ENCODE results near the gene AIG1.
"Not testable (repeated sequence)": the region's sequence is repeated elsewhere in the genome, so short reads cannot be mapped to it uniquely, and the experiment has no call there.

The AIG1 gene

DNA sequence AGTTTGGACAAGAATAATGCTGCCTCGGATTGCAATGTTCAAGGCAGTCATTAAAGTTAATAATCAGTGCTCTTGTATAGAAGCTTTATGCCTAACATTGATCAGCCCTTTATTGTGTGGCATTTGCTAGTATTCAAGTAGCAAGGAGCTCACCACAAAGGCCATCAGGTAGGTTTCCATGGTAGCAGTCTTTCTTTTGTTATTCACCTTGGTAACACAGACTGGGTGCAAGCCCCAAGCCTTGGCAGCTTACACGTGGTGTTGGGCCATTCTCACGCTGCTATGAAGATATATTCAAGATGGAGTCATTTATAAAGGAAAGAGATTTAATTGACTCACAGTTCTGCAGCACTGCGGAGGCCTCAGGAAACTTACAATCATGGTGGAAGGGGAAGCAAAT, 240.5 kb downstream of the AIG1 start:
- no peak overlapping the region for H3K27ac ChIP-seq
- no peak for DNase-seq (ENCODE audit: low spot score)
- no peak overlapping the region for H3K4me3 ChIP-seq
- TF ChIP-seq, protein P1, sequence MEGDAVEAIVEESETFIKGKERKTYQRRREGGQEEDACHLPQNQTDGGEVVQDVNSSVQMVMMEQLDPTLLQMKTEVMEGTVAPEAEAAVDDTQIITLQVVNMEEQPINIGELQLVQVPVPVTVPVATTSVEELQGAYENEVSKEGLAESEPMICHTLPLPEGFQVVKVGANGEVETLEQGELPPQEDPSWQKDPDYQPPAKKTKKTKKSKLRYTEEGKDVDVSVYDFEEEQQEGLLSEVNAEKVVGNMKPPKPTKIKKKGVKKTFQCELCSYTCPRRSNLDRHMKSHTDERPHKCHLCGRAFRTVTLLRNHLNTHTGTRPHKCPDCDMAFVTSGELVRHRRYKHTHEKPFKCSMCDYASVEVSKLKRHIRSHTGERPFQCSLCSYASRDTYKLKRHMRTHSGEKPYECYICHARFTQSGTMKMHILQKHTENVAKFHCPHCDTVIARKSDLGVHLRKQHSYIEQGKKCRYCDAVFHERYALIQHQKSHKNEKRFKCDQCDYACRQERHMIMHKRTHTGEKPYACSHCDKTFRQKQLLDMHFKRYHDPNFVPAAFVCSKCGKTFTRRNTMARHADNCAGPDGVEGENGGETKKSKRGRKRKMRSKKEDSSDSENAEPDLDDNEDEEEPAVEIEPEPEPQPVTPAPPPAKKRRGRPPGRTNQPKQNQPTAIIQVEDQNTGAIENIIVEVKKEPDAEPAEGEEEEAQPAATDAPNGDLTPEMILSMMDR (IDR thresholded peaks at IDR 0.05), result no peak

DNA sequence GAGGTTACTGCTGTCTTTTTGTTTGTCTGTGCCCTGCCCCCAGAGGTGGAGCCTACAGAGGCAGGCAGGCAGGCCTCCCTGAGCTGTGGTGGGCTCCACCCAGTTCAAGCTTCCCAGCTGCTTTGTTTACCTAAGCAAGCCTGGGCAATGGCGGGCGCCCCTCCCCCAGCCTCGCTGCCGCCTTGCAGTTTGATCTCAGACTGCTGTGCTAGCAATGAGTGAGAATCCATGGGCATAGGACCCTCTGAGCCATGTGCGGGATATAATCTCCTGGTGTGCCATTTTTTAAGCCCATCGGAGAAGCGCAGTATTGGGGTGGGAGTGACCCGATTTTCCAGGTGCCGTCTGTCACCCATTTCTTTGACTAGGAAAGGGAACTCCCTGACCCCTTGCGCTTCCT, 247.1 kb downstream of the AIG1 start:
- DNase-seq (ENCODE audit: low spot score); H3K4me3 ChIP-seq; H3K27ac ChIP-seq: not testable (repeated sequence)

DNA sequence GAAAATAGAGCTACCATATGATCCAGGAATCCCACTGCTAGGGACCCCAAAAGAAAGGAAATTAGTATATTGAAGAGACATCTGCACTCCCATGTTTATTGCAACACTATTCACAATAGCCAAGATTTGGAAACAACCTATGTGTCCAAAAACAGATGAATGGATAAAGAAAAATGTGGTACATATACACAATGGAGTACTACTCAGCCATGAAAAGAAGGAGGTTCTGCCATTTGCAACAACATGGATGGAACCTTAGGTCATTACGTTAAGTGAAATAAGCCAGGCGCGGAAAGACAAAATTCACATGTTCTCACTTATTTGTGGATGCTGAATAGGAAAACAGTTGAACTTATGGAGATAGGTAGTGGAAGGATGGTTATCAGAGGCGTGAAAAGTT, 252.5 kb downstream of the AIG1 start:
- TF ChIP-seq, protein P1 (IDR thresholded peaks at IDR 0.05), result no peak
- H3K27ac ChIP-seq, result no peak overlapping the region
- DNase-seq (ENCODE audit: low spot score), result no peak
- H3K4me3 ChIP-seq, result no peak overlapping the region

DNA sequence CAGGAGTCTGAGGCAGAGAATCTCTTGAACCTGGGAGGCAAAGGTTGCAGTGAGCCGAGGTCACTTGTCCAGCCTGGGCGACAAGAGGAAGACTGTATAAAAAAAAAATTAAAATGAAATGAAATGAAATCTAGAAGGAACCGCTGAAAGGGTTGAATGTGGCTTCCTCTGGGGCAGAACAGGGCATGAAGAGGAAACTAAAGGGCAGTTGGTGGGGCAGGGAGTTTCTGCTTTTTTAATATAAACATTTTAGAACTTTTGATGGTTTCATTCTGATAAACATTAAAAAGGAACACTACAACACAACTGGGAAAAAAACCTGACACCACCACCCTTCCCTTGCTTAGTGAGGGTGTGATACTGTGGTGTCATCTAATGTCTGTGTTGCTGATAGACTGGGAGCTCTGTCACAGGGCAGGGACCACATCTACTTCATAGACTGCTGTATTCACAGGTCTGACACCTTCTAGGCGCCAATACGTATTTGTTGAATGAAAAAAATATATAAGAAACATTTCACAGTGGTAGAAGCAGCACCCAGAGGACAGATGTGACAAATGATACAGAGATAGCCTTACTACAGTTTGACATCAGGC, 260.9 kb downstream of the AIG1 start:
- Histone ChIP-seq H3K4me3 (no peak overlapping the region), H3K27ac (no peak overlapping the region)
- TF ChIP-seq, protein P1 (IDR thresholded peaks at IDR 0.05), result no peak

DNA sequence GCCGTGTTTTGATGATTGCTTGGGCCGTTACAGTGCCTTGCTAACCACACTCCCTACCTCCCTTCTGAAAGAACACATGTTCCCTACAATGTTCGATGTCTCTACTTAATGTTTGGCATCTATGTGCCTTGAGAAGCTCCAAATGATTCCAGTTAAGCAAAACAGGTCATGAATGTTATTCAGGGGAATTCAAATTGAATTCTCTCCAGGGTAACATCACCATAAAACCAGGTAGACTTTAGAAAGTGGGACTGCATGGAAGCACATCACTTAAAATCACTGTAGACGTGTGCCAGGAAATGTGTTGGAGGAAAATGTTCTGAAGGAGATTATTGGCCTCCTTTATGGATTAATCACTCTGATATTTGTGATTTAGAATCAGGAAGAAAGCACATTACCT, 261.7 kb downstream of the AIG1 start:
- no peak overlapping the region for H3K27ac ChIP-seq
- no peak overlapping the region for H3K4me3 ChIP-seq
- DNase-seq (ENCODE audit: low spot score), result no peak
- TF ChIP-seq, protein P1 (IDR thresholded peaks at IDR 0.05), result no peak

More for the DNA sequence above, 260.9 kb downstream of the AIG1 start:
- no peak for DNase-seq (ENCODE audit: low spot score)

DNA sequence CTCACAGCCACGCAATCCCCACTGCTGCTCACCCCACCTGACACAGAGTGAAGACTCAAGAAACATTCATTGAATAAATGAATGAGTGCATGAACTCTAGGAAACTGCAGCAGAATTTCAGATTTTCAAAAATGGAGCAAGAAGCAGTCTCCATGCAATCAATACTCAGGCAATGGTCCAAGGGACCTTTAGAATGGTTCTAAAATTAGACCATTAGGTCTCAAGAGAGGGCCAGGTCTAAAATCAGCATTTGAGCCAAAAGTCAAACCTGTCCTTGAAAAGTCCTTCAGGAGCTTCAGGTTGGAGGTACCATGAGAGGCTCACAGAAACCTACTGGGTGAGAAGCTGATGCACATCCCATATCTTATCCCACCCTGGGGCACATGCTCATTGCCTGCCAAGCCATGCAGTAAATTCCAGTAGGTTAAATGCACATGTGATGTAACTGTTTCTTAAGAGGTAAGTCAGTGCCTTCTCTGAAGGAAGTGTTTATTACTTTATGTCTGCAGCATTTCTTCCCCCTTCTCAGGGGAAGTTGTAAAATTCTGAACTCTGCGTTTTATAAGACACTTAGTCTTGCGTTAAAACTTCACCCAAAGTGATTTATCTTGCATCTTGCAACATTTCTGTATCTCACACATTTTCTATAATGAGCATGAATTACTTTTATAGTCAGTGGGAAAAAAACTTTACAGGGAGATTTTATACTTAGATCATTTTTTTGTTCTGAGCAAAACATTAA, 263.2 kb downstream of the AIG1 start:
- Histone ChIP-seq H3K27ac (no peak overlapping the region), H3K4me3 (no peak overlapping the region)
- TF ChIP-seq, protein P1 (IDR thresholded peaks at IDR 0.05), result no peak
- DNase-seq (ENCODE audit: low spot score), result no peak

DNA sequence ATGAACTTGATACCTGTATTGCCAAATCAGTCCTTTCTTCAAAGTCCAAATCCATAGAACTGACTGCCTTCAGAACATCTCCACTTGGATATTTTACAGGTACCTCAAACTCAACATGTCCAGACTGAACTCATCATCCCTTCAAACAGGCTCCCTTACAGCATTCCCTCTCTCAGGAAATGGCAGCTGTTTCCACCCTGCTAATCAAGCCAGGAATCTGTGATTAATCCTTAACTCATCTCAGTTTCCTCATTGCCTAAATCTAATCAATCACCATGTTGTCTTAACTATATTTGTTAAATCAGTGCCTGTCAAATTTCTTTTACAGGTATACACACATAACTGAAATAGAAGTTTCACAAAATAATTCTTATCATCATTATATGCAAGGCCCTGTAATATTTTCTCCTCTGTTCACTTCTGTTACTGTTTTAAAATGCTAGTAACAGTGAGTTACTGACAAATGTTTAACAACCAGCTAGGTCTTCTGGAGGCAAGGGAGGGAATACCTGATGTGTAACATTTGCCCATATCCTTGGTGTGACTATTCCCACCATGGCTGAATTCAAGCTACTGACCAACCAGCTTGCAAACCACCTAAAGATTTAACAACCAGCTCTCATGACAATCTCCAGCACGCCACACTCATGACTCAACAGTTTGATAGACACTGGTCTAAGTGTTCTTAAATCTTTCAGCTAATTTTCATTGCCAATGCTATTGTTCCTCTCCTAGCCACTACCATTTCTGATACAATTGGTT, 264.9 kb downstream of the AIG1 start:
- TF ChIP-seq, protein P1 (IDR thresholded peaks at IDR 0.05), result no peak
- no peak for DNase-seq (ENCODE audit: low spot score)
- no peak overlapping the region for H3K27ac ChIP-seq
- H3K4me3 ChIP-seq, result no peak overlapping the region

All from coronary artery (tissue), 2 donors.